GM12878 (cell line): ENCODE results near the gene MAD1L1.

ENCODE experiments used
- ASH2L ChIP-seq: fragments of 300-600, 200-600 bp; sonication (generic); IDR thresholded peaks from 2 replicates; pipeline ENCODE4 v1.6.1; 2017; ENCODE audit warnings: low read depth, mild to moderate bottlenecking, borderline replicate concordance
- CBX5 ChIP-seq: sonication (generic); IDR thresholded peaks from 2 replicates; pipeline ENCODE4 v1.6.1; 2016; ENCODE audit warnings: low read depth, moderate library complexity, mild to moderate bottlenecking, inconsistent platforms
- CTCF ChIP-seq, 3 experiments: IDR thresholded peaks in 2 of 3; conservative IDR thresholded peaks in 1 of 3; 2 replicates each; pipeline ENCODE4 v1.5.1; 2011; ENCODE audit warnings: low read depth in 3 of 3, low read length in 3 of 3, mild to moderate bottlenecking in 3 of 3, control low read depth in 2 of 3, moderate library complexity in 2 of 3, inconsistent platforms in 1 of 3, mixed read lengths in 1 of 3; ENCODE audit not compliant: control insufficient read depth in 2 of 3, insufficient read depth in 1 of 3; ENCODE audit errors: extremely low read depth in 1 of 3
- EZH2 ChIP-seq: IDR thresholded peaks from 2 replicates; pipeline ENCODE4 v1.6.1; 2012; ENCODE audit warnings: low read depth, mild to moderate bottlenecking, control low read depth, inconsistent platforms, low read length, borderline replicate concordance; ENCODE audit not compliant: control insufficient read depth
- HDAC6 ChIP-seq: fragments of 200-600 bp; sonication (generic); IDR thresholded peaks from one replicate; pipeline ENCODE4 v1.8.0; 2017; ENCODE audit warnings: antibody characterized with exemption; ENCODE audit not compliant: unreplicated experiment
- JUND ChIP-seq: IDR thresholded peaks from 2 replicates; pipeline ENCODE4 v1.6.1; 2012; ENCODE audit warnings: low read depth, mild to moderate bottlenecking, low read length, improper control_type of control experiment, moderate library complexity
- PBX3 ChIP-seq: IDR thresholded peaks from 2 replicates; pipeline ENCODE4 v1.6.1; 2011; ENCODE audit warnings: mild to moderate bottlenecking, low read depth, low read length, moderate library complexity; ENCODE audit not compliant: insufficient replicate concordance
- POLR2AphosphoS5 ChIP-seq: IDR thresholded peaks from 2 replicates; pipeline ENCODE4 v1.6.1; 2011; ENCODE audit warnings: mild to moderate bottlenecking, low read length, inconsistent platforms
- TCF7 ChIP-seq: IDR thresholded peaks from 2 replicates; pipeline ENCODE4 v1.6.1; 2014; ENCODE audit warnings: antibody characterized with exemption, borderline replicate concordance
- YY1 ChIP-seq: IDR thresholded peaks from 2 replicates; pipeline ENCODE4 v1.6.1; 2011; ENCODE audit warnings: low read depth, mild to moderate bottlenecking, low read length

- TF ChIP-seq ASH2L (no peak), CTCF (IDR thresholded peaks at IDR 0.05 in 2 of 3, conservative IDR thresholded peaks at IDR 0.05 in 1 of 3; ENCODE audit: control insufficient read depth in 2 of 3, extremely low read depth in 1 of 3, insufficient read depth in 1 of 3, low read depth in 3 of 3, low read length in 3 of 3) (no peak), POLR2AphosphoS5 (no peak), TCF7 (no peak), JUND (no peak), PBX3 (no peak), HDAC6 (no peak), YY1 (no peak), EZH2 (no peak), CBX5 (no peak)
Observed at GRCh38 chr7:2225336-2225735, 7.4 kb downstream of the MAD1L1 start.
